A549 (cell line): ENCODE data around the gene EML4. TPM values are rescaled to one million over a fixed set of nuclear protein-coding genes. Genes with fewer than 3 reads are reported as not detected.

ENCODE experiments used
- ATAC-seq, 2 experiments: fragments of 200-7000 bp in 1 of 2; fragments of >200 bp in 1 of 2; cut with Nextera tagmentation in 1 of 2; cut with Tn5 transposase in 1 of 2; 3 replicates each; pipeline versions ENCODE4 v1.8.0 to v1.9.1; 2018 to 2020; ENCODE audit warnings: mild to moderate bottlenecking in 1 of 2, moderate library complexity in 1 of 2
- CTCF ChIA-PET: fragments of 300-600 bp; sonication (Branson Sonifier 250); formaldehyde crosslinking; extraction: SDS; loops from one replicate; lab custom pipeline; 2021; ENCODE audit warnings: antibody characterized with exemption, inconsistent platforms; lab: Yijun Ruan, JAX
- POLR2A ChIA-PET: fragments of 350-600 bp; formaldehyde crosslinking; extraction: SDS; loops from one replicate; lab custom pipeline; 2021; ENCODE audit warnings: antibody characterized with exemption, inconsistent platforms; lab: Yijun Ruan, JAX
- DNase-seq, 2 experiments: peaks; one replicate each; pipeline versions ENCODE4 v3.0.0 to v3.0.0-alpha.2; 2011 to 2016; ENCODE audit warnings: low read depth in 1 of 2, low spot score in 1 of 2
- FAIRE-seq: peaks from 2 replicates; lab custom pipeline; 2011; peaks lifted over from hg19 to GRCh38; lab: Jason Lieb, UNC
- H3K27ac ChIP-seq, 2 experiments: fragments of >200 bp; sonication (Bioruptor Twin); formaldehyde crosslinking; 3 replicates each; pipeline ENCODE4 v1.5.1; 2016 to 2017
- H3K4me1 ChIP-seq: fragments of >200 bp; sonication (Bioruptor Twin); formaldehyde crosslinking; 3 replicates; pipeline ENCODE4 v1.6.1; 2016
- H3K4me2 ChIP-seq: fragments of >200 bp; sonication (Bioruptor Twin); formaldehyde crosslinking; 3 replicates; pipeline ENCODE4 v1.6.1; 2016
- H3K4me3 ChIP-seq: fragments of >200 bp; sonication (Bioruptor Twin); formaldehyde crosslinking; 3 replicates; pipeline ENCODE4 v1.5.1; 2016
- H3K9me3 ChIP-seq: fragments of >200 bp; sonication (Bioruptor Twin); formaldehyde crosslinking; 3 replicates; pipeline ENCODE4 v1.6.1; 2016
- BCL3 ChIP-seq: fragments of >200 bp; sonication (Bioruptor Twin); formaldehyde crosslinking; IDR thresholded peaks from 3 replicates; pipeline ENCODE4 v1.6.1; 2016
- CHD2 ChIP-seq: fragments of 150-350 bp; IDR thresholded peaks from 2 replicates; pipeline ENCODE4 v1.6.1; 2014; ENCODE audit warnings: low read length; ENCODE audit not compliant: partially characterized antibody
- EHF ChIP-seq: fragments of 250-450 bp; sonication (Bioruptor Pico); IDR thresholded peaks from 2 replicates; pipeline ENCODE4 v1.5.0; 2020; ENCODE audit warnings: mild to moderate bottlenecking
- ELK1 ChIP-seq: fragments of 150-350 bp; IDR thresholded peaks from 2 replicates; pipeline ENCODE4 v1.6.1; 2014; ENCODE audit warnings: low read depth, mild to moderate bottlenecking, low read length
- FOSL2 ChIP-seq, 2 experiments: fragments of 450-650 bp in 1 of 2; fragments of >200 bp in 1 of 2; sonication (Bioruptor Twin) in 1 of 2; formaldehyde crosslinking; IDR thresholded peaks; 2 replicates each; pipeline versions ENCODE4 v1.5.0 to v1.6.1; 2016 to 2020; ENCODE audit warnings: mild to moderate bottlenecking in 1 of 2, moderate library complexity in 1 of 2
- GATA3 ChIP-seq: IDR thresholded peaks from 2 replicates; pipeline ENCODE4 v1.6.1; 2012; ENCODE audit warnings: borderline replicate concordance
- HEYL ChIP-seq: fragments of 250-450 bp; sonication (Bioruptor Pico); IDR thresholded peaks from 2 replicates; pipeline ENCODE4 v1.8.0; 2021; ENCODE audit warnings: mild to moderate bottlenecking, moderate library complexity
- HOXA7 ChIP-seq: fragments of 250-450 bp; sonication (Bioruptor Pico); IDR thresholded peaks from 2 replicates; pipeline ENCODE4 v1.5.0; 2020; ENCODE audit warnings: mild to moderate bottlenecking, moderate library complexity
- KDM1A ChIP-seq: fragments of 200-600 bp; sonication (generic); IDR thresholded peaks from 2 replicates; pipeline ENCODE4 v1.6.1; 2016; ENCODE audit warnings: low read depth, mild to moderate bottlenecking
- MAFK ChIP-seq: fragments of 450-650 bp; IDR thresholded peaks from 2 replicates; pipeline ENCODE4 v1.6.1; 2014; ENCODE audit not compliant: partially characterized antibody
- MAZ ChIP-seq: fragments of 150-350 bp; IDR thresholded peaks from 2 replicates; pipeline ENCODE4 v1.6.1; 2014; ENCODE audit warnings: antibody characterized with exemption, low read depth, low read length, borderline replicate concordance
- MYC ChIP-seq: IDR thresholded peaks from 2 replicates; pipeline ENCODE4 v1.6.1; 2012; ENCODE audit warnings: mild to moderate bottlenecking, inconsistent platforms, low read length, improper control_type of control experiment, borderline replicate concordance
- NR3C1 ChIP-seq: fragments of >200 bp; sonication (Bioruptor Twin); formaldehyde crosslinking; IDR thresholded peaks from 3 replicates; pipeline ENCODE4 v1.6.1; 2017
- PHF8 ChIP-seq: fragments of 200-600 bp; sonication (generic); IDR thresholded peaks from 2 replicates; pipeline ENCODE4 v1.6.1; 2016; ENCODE audit warnings: low read depth, mild to moderate bottlenecking, antibody characterized with exemption, moderate library complexity, borderline replicate concordance
- POLR2AphosphoS2 ChIP-seq: conservative IDR thresholded peaks from 2 replicates; pipeline ENCODE4 v1.6.1; 2012; ENCODE audit warnings: low read length, improper control_type of control experiment, inconsistent platforms
- RAD21 ChIP-seq, 2 experiments: fragments of >200 bp in 1 of 2; sonication (Bioruptor Twin) in 1 of 2; formaldehyde crosslinking in 1 of 2; IDR thresholded peaks in 1 of 2; conservative IDR thresholded peaks in 1 of 2; 2 replicates in 1 of 2; 3 replicates in 1 of 2; pipeline ENCODE4 v1.6.1; 2012 to 2018; ENCODE audit warnings: inconsistent platforms in 1 of 2
- RCOR1 ChIP-seq: fragments of 150-350 bp; IDR thresholded peaks from 2 replicates; pipeline ENCODE4 v1.6.1; 2014; ENCODE audit warnings: antibody characterized with exemption, low read length, low read depth
- REST ChIP-seq: fragments of 200-600 bp; sonication (generic); IDR thresholded peaks from 2 replicates; pipeline ENCODE4 v1.6.1; 2016; ENCODE audit warnings: antibody characterized with exemption, mild to moderate bottlenecking, moderate library complexity
- RFX5 ChIP-seq: fragments of 450-650 bp; IDR thresholded peaks from 2 replicates; pipeline ENCODE4 v1.7.1; 2014; ENCODE audit warnings: antibody characterized with exemption, mild to moderate bottlenecking, moderate library complexity
- SREBF2 ChIP-seq: fragments of 450-650 bp; IDR thresholded peaks from 2 replicates; pipeline ENCODE4 v1.6.1; 2014; ENCODE audit warnings: mild to moderate bottlenecking, moderate library complexity
- TP53 ChIP-seq: fragments of 250-450 bp; sonication (Bioruptor Pico); IDR thresholded peaks from 2 replicates; pipeline ENCODE4 v1.5.0; 2021; ENCODE audit warnings: mild to moderate bottlenecking, moderate library complexity
- USF2 ChIP-seq: fragments of 450-650 bp; IDR thresholded peaks from 2 replicates; pipeline ENCODE4 v1.6.1; 2014; ENCODE audit warnings: antibody characterized with exemption
- ZSCAN20 ChIP-seq: fragments of 250-450 bp; sonication (Bioruptor Pico); IDR thresholded peaks from 2 replicates; pipeline ENCODE4 v1.8.0; 2022; ENCODE audit warnings: mild to moderate bottlenecking, moderate library complexity
- WGBS: methylation state at CpG from one replicate; pipeline ENCODE4 v1.1.6; 2017; ENCODE audit errors: missing lambda C conversion rate; 5-methylcytosine and 5-hydroxymethylcytosine counted together
- polyA plus RNA-seq, 4 experiments: library from polyadenylated mRNA; depleted of rRNA in 3 of 4; stranded (reverse); fragments of >200 nt; fragmentation: RNase III in 1 of 4; extraction: RNeasy Plus Mini Kit Qiagen cat#74134 plus additional on column Dnase treatment in 1 of 4; gene quantifications; 2 replicates in 3 of 4; 3 replicates in 1 of 4; pipeline ENCODE4 v1.2.3, GENCODE V29; 2011 to 2017

The EML4 gene
- polyA plus RNA-seq, 2 of the 4 experiments (the other 2 are of a cell fraction) = 34.6 to 130 TPM

- FAIRE-seq = no peak
- ATAC-seq = no peak
- H3K27ac ChIP-seq = no peak overlapping the region
- CTCF ChIA-PET = no interaction called here
- no peaks in the 10 kb centered on the region for H3K9me3 ChIP-seq
- DNase-seq = no peak
- POLR2A ChIA-PET = no interaction called here
- TF ChIP-seq FOSL2 (IDR thresholded peaks at IDR 0.05) (no peak), FOSL2 (CRISPR knock-in tag; IDR thresholded peaks at IDR 0.05) (peak; percentile 57; the same call in 1 of the 2 replicates), HEYL (CRISPR knock-in tag) (no peak)
- no peak overlapping the region for H3K4me3 ChIP-seq
- 72% methylated on average over 3 of the region's 3 CpGs for WGBS
- peaks cover 19% of the 10 kb centered on the region for H3K4me1 ChIP-seq
- H3K4me2 ChIP-seq = no peak overlapping the region
These were observed 195.5 kb downstream of the EML4 start for GRCh38 chr2:42364658-42365057.

GRCh38 chr2:42366411-42366810 is 197.3 kb downstream of the EML4 start:
- DNase-seq (no peak), ATAC-seq (no peak), FAIRE-seq (no peak)
- TF ChIP-seq GATA3 = no peak
- no peak for TF ChIP-seq BCL3
- TF ChIP-seq PHF8 = no peak
- ChIA-PET CTCF (no interaction called here), POLR2A (no interaction called here)
- Histone ChIP-seq H3K4me1 (peaks cover 19% of the 10 kb centered on the region), H3K4me3 (no peak overlapping the region), H3K4me2 (no peak overlapping the region), H3K27ac (no peak overlapping the region), H3K9me3 (no peaks in the 10 kb centered on the region)

GRCh38 chr2:42367835-42368234 is 198.7 kb downstream of the EML4 start:
- POLR2A ChIA-PET = no interaction called here
- ATAC-seq = 0 out of 6 replicates have a peak, but pooled peaks of 1 of the 2 experiments have one; percentile 15

More at GRCh38 chr2:42367835-42368234, 198.7 kb downstream of the EML4 start:
- TF ChIP-seq RFX5 = no peak
- no peak for TF ChIP-seq HOXA7
- no peak for TF ChIP-seq MYC
- TF ChIP-seq EHF = no peak
- TF ChIP-seq NR3C1 = no peak
- TF ChIP-seq GATA3 = no peak
- TF ChIP-seq POLR2AphosphoS2 = no peak
- no peak for TF ChIP-seq CHD2
- no peak for TF ChIP-seq MAFK
- TF ChIP-seq RAD21 (conservative IDR thresholded peaks at IDR 0.05 in 1 of 2, IDR thresholded peaks at IDR 0.05 in 1 of 2) = no peak
- no peak for TF ChIP-seq SREBF2
- no peak for TF ChIP-seq TP53 (CRISPR knock-in tag)
- no peak for TF ChIP-seq KDM1A
- no peak for TF ChIP-seq FOSL2 (IDR thresholded peaks at IDR 0.05)
- TF ChIP-seq FOSL2 (CRISPR knock-in tag; IDR thresholded peaks at IDR 0.05) = no peak
- TF ChIP-seq RCOR1 = no peak
- TF ChIP-seq REST = no peak
- TF ChIP-seq ELK1 = no peak
- TF ChIP-seq USF2 = no peak
- no peak for TF ChIP-seq MAZ
- no peak for TF ChIP-seq ZSCAN20 (CRISPR knock-in tag)
- 74% methylated on average over 3 of the region's 3 CpGs for WGBS
- H3K4me2 ChIP-seq = no peak overlapping the region
- FAIRE-seq (no peak), DNase-seq (no peak)
- H3K4me3 ChIP-seq = no peak overlapping the region
- H3K27ac ChIP-seq = no peak overlapping the region
- CTCF ChIA-PET = interaction anchor here (1.4 to 2.2 kb wide), 2 partner anchors 24 to 498 kb away, joined by 3 to 4 read pairs; no protein-coding TSS in a partner anchor
- no peaks in the 10 kb centered on the region for H3K9me3 ChIP-seq
- peaks cover 14% of the 10 kb centered on the region for H3K4me1 ChIP-seq
